Measurements from ENCODE around the gene TREM1.

DNA sequence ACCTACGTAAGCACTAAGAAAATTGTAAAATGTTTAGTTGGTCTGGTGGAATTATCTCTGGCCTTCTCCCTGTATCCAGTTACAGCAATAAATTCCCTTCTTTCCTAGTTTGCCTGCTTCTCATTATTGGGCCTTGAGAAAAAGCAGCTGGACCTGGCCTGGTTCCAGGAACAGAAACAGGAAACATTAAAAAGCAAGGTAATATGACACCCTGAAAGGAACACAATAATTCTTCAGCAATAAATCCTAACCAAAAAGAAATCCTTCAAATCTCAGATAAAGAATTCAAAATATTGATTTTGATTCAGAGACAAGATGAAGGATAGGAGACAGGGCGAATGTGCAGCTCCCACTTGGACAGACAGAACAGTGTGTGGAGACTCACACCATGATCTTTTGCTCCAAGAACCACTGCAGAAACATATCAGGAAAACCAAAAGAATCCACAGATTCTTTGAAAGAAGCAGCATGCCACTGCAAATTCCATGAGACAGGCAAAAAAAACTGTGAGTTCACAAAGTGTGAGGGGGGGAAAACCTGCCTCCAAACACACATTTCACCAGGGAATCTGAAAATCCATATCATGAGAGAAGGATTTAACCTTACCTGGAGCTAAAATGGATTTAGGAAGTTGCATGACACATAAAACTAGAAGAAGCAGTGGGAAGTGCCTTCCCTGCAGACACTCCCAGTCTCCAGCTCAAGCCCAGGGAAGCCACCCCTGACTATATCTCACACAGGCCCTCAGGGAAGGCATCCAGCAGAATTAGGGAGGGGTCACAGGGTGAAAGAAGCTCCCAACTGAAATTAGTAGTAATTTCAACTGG is 28.9 kb downstream of the TREM1 start:
- TF ChIP-seq, protein P1, sequence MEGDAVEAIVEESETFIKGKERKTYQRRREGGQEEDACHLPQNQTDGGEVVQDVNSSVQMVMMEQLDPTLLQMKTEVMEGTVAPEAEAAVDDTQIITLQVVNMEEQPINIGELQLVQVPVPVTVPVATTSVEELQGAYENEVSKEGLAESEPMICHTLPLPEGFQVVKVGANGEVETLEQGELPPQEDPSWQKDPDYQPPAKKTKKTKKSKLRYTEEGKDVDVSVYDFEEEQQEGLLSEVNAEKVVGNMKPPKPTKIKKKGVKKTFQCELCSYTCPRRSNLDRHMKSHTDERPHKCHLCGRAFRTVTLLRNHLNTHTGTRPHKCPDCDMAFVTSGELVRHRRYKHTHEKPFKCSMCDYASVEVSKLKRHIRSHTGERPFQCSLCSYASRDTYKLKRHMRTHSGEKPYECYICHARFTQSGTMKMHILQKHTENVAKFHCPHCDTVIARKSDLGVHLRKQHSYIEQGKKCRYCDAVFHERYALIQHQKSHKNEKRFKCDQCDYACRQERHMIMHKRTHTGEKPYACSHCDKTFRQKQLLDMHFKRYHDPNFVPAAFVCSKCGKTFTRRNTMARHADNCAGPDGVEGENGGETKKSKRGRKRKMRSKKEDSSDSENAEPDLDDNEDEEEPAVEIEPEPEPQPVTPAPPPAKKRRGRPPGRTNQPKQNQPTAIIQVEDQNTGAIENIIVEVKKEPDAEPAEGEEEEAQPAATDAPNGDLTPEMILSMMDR (IDR thresholded peaks at IDR 0.05), result no peak
- TF ChIP-seq POLR2A (IDR thresholded peaks at IDR 0.05), result no peak
